MCF 10A (cell line): Measurements from ENCODE around the gene MAD2L2. TPM values are rescaled to one million over a fixed set of nuclear protein-coding genes. Genes with fewer than 3 reads are reported as not detected.
A peak's percentile ranks its signal among the peaks of the same experiment; 100 is the strongest.

Source experiments
- Bru-seq: library from RNA; stranded (reverse); fragments of 400-500 nt; gene quantifications from one replicate; lab custom pipeline; 2021; lab: Mats Ljungman, UMichigan
- BruChase-seq, 2 experiments: library from RNA; stranded (reverse); fragments of 400-500 nt; gene quantifications; one replicate each; lab custom pipeline; 2021; lab: Mats Ljungman, UMichigan
- BruUV-seq: library from RNA; stranded (reverse); fragments of 400-500 nt; replicated peaks from 2 replicates; lab custom pipeline; 2021; lab: Mats Ljungman, UMichigan
- CTCF ChIA-PET: fragments of 300-600 bp; sonication (Branson Sonifier 250); formaldehyde crosslinking; extraction: SDS; loops from one replicate; lab custom pipeline; 2021; ENCODE audit warnings: antibody characterized with exemption, inconsistent platforms; lab: Yijun Ruan, JAX
- POLR2A ChIA-PET: fragments of 300-600, 350-650 bp; sonication (Branson Sonifier 250); formaldehyde crosslinking; extraction: SDS; loops from one replicate; lab custom pipeline; 2020; ENCODE audit warnings: antibody characterized with exemption, inconsistent platforms; lab: Yijun Ruan, JAX
- DNase-seq: peaks from one replicate; pipeline ENCODE4 v3.0.0-alpha.2; 2018; ENCODE audit not compliant: unreplicated experiment
- H3K27ac Mint-ChIP-seq: one replicate; pipeline ENCODE4 v1.8.0; 2022; ENCODE audit warnings: mild to moderate bottlenecking, low read depth, mixed read lengths; ENCODE audit not compliant: unreplicated experiment
- H3K27me3 Mint-ChIP-seq: one replicate; pipeline ENCODE4 v1.8.0; 2022; ENCODE audit warnings: mixed read lengths; ENCODE audit not compliant: insufficient read depth, unreplicated experiment
- H3K36me3 Mint-ChIP-seq: one replicate; pipeline ENCODE4 v1.8.0; 2022; ENCODE audit warnings: mild to moderate bottlenecking, moderate library complexity, mixed read lengths; ENCODE audit not compliant: insufficient read depth, unreplicated experiment
- H3K4me1 Mint-ChIP-seq: one replicate; pipeline ENCODE4 v1.8.0; 2022; ENCODE audit warnings: mixed read lengths; ENCODE audit not compliant: insufficient read depth, unreplicated experiment
- H3K4me3 Mint-ChIP-seq: one replicate; pipeline ENCODE4 v1.8.0; 2022; ENCODE audit warnings: mild to moderate bottlenecking, moderate library complexity, mixed read lengths; ENCODE audit not compliant: unreplicated experiment
- H3K9me3 Mint-ChIP-seq: one replicate; pipeline ENCODE4 v1.8.0; 2022; ENCODE audit warnings: mixed read lengths; ENCODE audit not compliant: unreplicated experiment
- intact Hi-C: fragments of 100-400 bp; cut with micrococcal nuclease; formaldehyde crosslinking; loops from 2 replicates; pipeline ENCODE4 v1.14.1; 2022
- long read RNA-seq: library from polyadenylated mRNA; stranded (forward); transcript quantifications from one replicate; pipeline ENCODE4 v2.0.0, GENCODE V29; 2022
- total RNA-seq: library from RNA; stranded (reverse); gene quantifications from 2 replicates; pipeline ENCODE4 v1.2.3, GENCODE V29; 2022
- TF ChIP-seq, protein P1 (sequence below): fragments of 200-600 bp; IDR thresholded peaks from one replicate; pipeline ENCODE4 v1.8.0; 2022; ENCODE audit warnings: antibody characterized with exemption, mild to moderate bottlenecking; ENCODE audit not compliant: unreplicated experiment

The MAD2L2 gene
- total RNA-seq, result 40.1 and 46.3 TPM in 2 replicates
- percentile 31 among the genes with signal in this experiment for Bru-seq, nascent RNA
- percentile 46 among the genes with signal in this experiment for BruChase-seq, experiment 1, labeled RNA remaining after a 6-hour chase
- BruChase-seq, experiment 2, labeled RNA remaining after a 2-hour chase, result percentile 34 among the genes with signal in this experiment
- long read RNA-seq, transcript MAD2L2-207 (9 exons, 1,118 nt), result major isoform, 73 of 85 reads
- long read RNA-seq, partial matches to known transcripts, result 3 of 85 reads
- long read RNA-seq, other reads (novel, unspliced or antisense), result 6 of 85 reads

DNA sequence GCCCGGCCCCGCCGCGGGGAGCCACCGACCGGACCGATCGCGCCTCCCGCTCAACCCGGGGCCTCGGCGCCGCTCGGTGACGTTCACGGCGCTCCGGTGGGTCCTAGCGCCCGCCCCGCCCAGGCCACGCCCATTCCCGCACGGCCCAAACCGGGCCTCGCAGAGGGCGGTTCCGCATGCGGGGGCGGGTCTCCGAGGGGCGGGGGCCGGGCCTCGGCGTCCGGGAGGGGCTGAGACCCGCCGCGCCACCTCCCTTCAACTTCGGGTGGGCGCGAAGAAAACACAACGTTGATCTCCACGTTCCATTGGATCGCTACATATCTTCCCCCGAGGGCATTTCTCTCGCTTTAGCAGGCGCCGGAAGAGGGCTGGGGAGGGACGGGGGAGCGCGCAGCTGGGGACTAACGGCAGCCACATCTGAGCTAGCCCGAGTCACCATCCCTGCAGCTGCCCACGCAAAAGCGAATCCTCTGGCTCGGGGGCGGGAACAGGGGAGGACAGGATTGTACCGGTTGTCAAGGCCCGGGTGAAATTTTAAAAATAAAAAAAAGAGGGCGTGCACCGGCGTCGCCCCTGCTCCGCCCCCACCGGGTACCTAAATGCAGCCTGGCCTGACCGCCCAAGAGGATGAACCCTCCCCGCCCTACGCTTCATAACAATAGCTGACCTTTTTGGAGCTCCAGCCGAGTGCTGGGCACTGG is at the start of gene MAD2L2:
Gene MAD2L2 (minus strand): TSS at position 78 of the 701 bp plus-strand sequence. CDS start 547 bp downstream, outside the sequence.
- Mint-ChIP-seq H3K27ac (peak within 1 kb of the TSS; percentile 79), H3K4me3 (peak within 1 kb of the TSS; percentile 88), H3K27me3 (no peaks in the 10 kb centered on the region), H3K9me3 (no peaks in the 10 kb centered on the region), H3K36me3 (no peaks in the 10 kb centered on the region), H3K4me1 (peaks cover 5% of the 10 kb centered on the region)
- intact Hi-C loops, result loop anchor here (2.0 kb wide), 1 partner anchor 16 kb away; the partner anchor contains the start of gene FBXO6
- CTCF ChIA-PET, result interaction anchor here (0.7 to 2.8 kb wide), 5 partner anchors 17 to 653 kb away, joined by 3 to 13 read pairs (median 3); partner anchors contain the start of gene FBXO6
- BruUV-seq, result no TSS peak
- peak; percentile 81 for DNase-seq
- POLR2A ChIA-PET, result interaction anchor here (0.6 to 3.8 kb wide), 10 partner anchors 9 to 419 kb away, joined by 3 to 17 read pairs (median 5); partner anchors contain the start of genes AGTRAP, CLCN6, FBXO2 and FBXO44
- TF ChIP-seq, protein P1, sequence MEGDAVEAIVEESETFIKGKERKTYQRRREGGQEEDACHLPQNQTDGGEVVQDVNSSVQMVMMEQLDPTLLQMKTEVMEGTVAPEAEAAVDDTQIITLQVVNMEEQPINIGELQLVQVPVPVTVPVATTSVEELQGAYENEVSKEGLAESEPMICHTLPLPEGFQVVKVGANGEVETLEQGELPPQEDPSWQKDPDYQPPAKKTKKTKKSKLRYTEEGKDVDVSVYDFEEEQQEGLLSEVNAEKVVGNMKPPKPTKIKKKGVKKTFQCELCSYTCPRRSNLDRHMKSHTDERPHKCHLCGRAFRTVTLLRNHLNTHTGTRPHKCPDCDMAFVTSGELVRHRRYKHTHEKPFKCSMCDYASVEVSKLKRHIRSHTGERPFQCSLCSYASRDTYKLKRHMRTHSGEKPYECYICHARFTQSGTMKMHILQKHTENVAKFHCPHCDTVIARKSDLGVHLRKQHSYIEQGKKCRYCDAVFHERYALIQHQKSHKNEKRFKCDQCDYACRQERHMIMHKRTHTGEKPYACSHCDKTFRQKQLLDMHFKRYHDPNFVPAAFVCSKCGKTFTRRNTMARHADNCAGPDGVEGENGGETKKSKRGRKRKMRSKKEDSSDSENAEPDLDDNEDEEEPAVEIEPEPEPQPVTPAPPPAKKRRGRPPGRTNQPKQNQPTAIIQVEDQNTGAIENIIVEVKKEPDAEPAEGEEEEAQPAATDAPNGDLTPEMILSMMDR, result no peak

DNA sequence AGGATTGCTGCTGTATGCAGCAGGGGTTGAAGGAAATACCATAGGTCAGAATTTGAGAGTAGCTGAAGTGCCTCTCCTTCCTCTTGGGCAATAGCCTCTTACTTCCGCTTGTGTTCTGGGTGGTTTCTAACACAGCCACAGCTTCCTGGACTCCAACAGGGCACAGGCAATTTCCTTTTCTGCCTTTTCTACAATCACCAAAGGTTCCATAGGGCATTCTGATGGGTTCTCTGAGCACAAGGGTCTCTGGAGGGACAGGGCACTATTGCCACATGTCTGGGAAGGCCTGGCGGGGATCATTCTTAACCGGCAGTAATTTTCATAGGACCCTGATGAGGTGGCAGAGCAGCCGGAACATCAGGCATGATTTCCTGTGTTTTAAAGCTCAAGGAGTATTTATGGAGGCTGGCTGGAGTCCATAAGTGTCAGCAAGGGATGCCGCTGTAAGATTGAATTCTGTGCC is 49.5 kb upstream of the MAD2L2 start:
- CTCF ChIA-PET, result interaction anchor here (0.6 kb wide), 2 partner anchors 30 to 112 kb away, joined by 3 to 4 read pairs; no protein-coding TSS in a partner anchor
- H3K4me3 Mint-ChIP-seq, result no peak overlapping the region
- intact Hi-C loops, result no loop called here
- POLR2A ChIA-PET, result interaction anchor here (0.9 kb wide), 1 partner anchor 77 kb away, joined by 4 read pairs; no protein-coding TSS in a partner anchor
- no peaks in the 10 kb centered on the region for H3K36me3 Mint-ChIP-seq
- H3K4me1 Mint-ChIP-seq, result peaks cover 9% of the 10 kb centered on the region
- no peaks in the 10 kb centered on the region for H3K27me3 Mint-ChIP-seq
- H3K27ac Mint-ChIP-seq, result no peak overlapping the region
- H3K9me3 Mint-ChIP-seq, result no peaks in the 10 kb centered on the region
- TF ChIP-seq, protein P1, result no peak
- BruUV-seq, result no TSS peak
- peak; percentile 68 for DNase-seq

GRCh38 chr1:11729498-11730428 is 48.8 kb upstream of the MAD2L2 start:
- no peaks in the 10 kb centered on the region for H3K36me3 Mint-ChIP-seq
- H3K9me3 Mint-ChIP-seq, result no peaks in the 10 kb centered on the region
- no peak overlapping the region for H3K27ac Mint-ChIP-seq
- ChIA-PET CTCF (no interaction called here), POLR2A (interaction anchor here (0.9 kb wide), 1 partner anchor 77 kb away, joined by 4 read pairs; no protein-coding TSS in a partner anchor)
- peaks cover 9% of the 10 kb centered on the region for H3K4me1 Mint-ChIP-seq
- H3K27me3 Mint-ChIP-seq, result no peaks in the 10 kb centered on the region
- no TSS peak for BruUV-seq
- no peak for DNase-seq
- no peak overlapping the region for H3K4me3 Mint-ChIP-seq
- intact Hi-C loops, result no loop called here
- TF ChIP-seq, protein P1, result no peak
